CD4-positive, CD25-positive, alpha-beta regulatory T cell (primary cell): Measurements from ENCODE around the gene ILDR1. TPM values are rescaled to one million over a fixed set of nuclear protein-coding genes. Genes with fewer than 3 reads are reported as not detected.
A peak's percentile ranks its signal among the peaks of the same experiment; 100 is the strongest.

ENCODE experiments used
- ATAC-seq, 2 donors: fragments of 150-1000 bp; cut with Tn5 transposase; one replicate each; pipeline ENCODE4 v1.10.0; 2021; ENCODE audit warnings: low read depth in 2 of 2, moderate number of reproducible peaks in 2 of 2, moderate library complexity in 1 of 2
- DNase-seq, 3 donors: peaks; one replicate each; pipeline versions ENCODE4 v3.0.0 to v3.0.0-alpha.2; 2012 to 2022; ENCODE audit warnings: mixed read lengths in 1 of 3
- H3K27ac ChIP-seq: one replicate; pipeline ENCODE4 v1.7.0; 2013; ENCODE audit warnings: mild to moderate bottlenecking, low read length; ENCODE audit not compliant: insufficient read depth, poor library complexity, severe bottlenecking
- H3K27me3 ChIP-seq: one replicate; pipeline ENCODE4 v1.7.0; 2013; ENCODE audit warnings: low read length; ENCODE audit not compliant: control insufficient read depth, insufficient read depth
- H3K36me3 ChIP-seq: one replicate; pipeline ENCODE4 v1.7.0; 2013; ENCODE audit warnings: mild to moderate bottlenecking, low read length, moderate library complexity; ENCODE audit not compliant: control insufficient read depth, insufficient read depth
- H3K4me1 ChIP-seq: 2 replicates; pipeline ENCODE4 v1.7.0; 2013; ENCODE audit warnings: mild to moderate bottlenecking, low read length; ENCODE audit not compliant: insufficient read depth, control insufficient read depth, poor library complexity, severe bottlenecking
- H3K4me3 ChIP-seq: one replicate; pipeline ENCODE4 v1.7.0; 2013; ENCODE audit warnings: low read depth, mild to moderate bottlenecking, low read length, moderate library complexity
- H3K9me3 ChIP-seq, 2 experiments: 1 replicate in 1 of 2; 2 replicates in 1 of 2; pipeline ENCODE4 v1.7.0; 2013; ENCODE audit warnings: low read length in 2 of 2, mild to moderate bottlenecking in 1 of 2, moderate library complexity in 1 of 2; ENCODE audit not compliant: control insufficient read depth in 2 of 2
- H3K27ac Mint-ChIP-seq, 3 donors: one replicate each; pipeline ENCODE4 v1.8.0; 2020 to 2022; ENCODE audit warnings: mild to moderate bottlenecking in 3 of 3, mixed read lengths in 3 of 3, moderate library complexity in 2 of 3
- H3K27me3 Mint-ChIP-seq: one replicate; pipeline ENCODE4 v1.8.0; 2022; ENCODE audit warnings: mild to moderate bottlenecking, mixed read lengths
- H3K36me3 Mint-ChIP-seq: one replicate; pipeline ENCODE4 v1.8.0; 2020; ENCODE audit warnings: mixed read lengths
- H3K4me1 Mint-ChIP-seq, 4 donors: one replicate each; pipeline ENCODE4 v1.8.0; 2020 to 2022; ENCODE audit warnings: mixed read lengths in 4 of 4, mild to moderate bottlenecking in 1 of 4
- H3K4me3 Mint-ChIP-seq, 4 donors: one replicate each; pipeline ENCODE4 v1.8.0; 2020 to 2022; ENCODE audit warnings: mild to moderate bottlenecking in 4 of 4, mixed read lengths in 4 of 4, moderate library complexity in 3 of 4
- H3K9me3 Mint-ChIP-seq, 7 donors: one replicate each; pipeline ENCODE4 v1.8.0; 2020 to 2022; ENCODE audit warnings: mixed read lengths in 7 of 7, mild to moderate bottlenecking in 3 of 7, moderate library complexity in 2 of 7
- polyA plus RNA-seq, 4 donors: library from polyadenylated mRNA; unstranded; fragments of 300-500 nt; fragmentation: Illumina TruSeq; gene quantifications; one replicate each; pipeline ENCODE4 v1.2.3, GENCODE V29; 2021
- total RNA-seq: library from RNA; stranded (reverse); gene quantifications from one replicate; pipeline ENCODE4 v1.2.3, GENCODE V29; 2022

Gene ILDR1
- total and polyA plus RNA-seq, 5 donors from 2014 or later: 0.21 to 0.39 TPM; not detected in 3

- peaks cover 3% of the 10 kb centered on the region for H3K27me3 ChIP-seq
- Mint-ChIP-seq H3K27me3 (peaks cover 23% of the 10 kb centered on the region), H3K4me3 (no peak overlapping the region), H3K9me3 (peaks cover 0 to 8% (median 1%) of the 10 kb centered on the region in 7 donors), H3K27ac (no peak overlapping the region), H3K36me3 (no peaks in the 10 kb centered on the region), H3K4me1 (no peaks in the 10 kb centered on the region)
- H3K9me3 ChIP-seq: no peaks in the 10 kb centered on the region
- no peak overlapping the region for H3K27ac ChIP-seq
- H3K36me3 ChIP-seq: no peaks in the 10 kb centered on the region
- no peak overlapping the region for H3K4me3 ChIP-seq
- peak; percentile 40 to 48 for ATAC-seq
- no peaks in the 10 kb centered on the region for H3K4me1 ChIP-seq
- DNase-seq: no peak
These were observed 7.3 kb downstream of the ILDR1 start for GRCh38 chr3:122014741-122015140.

- ATAC-seq (no peak), DNase-seq (no peak)
- Histone ChIP-seq H3K36me3 (no peaks in the 10 kb centered on the region), H3K4me3 (no peak overlapping the region), H3K27ac (no peak overlapping the region), H3K9me3 (no peaks in the 10 kb centered on the region), H3K4me1 (no peaks in the 10 kb centered on the region), H3K27me3 (peaks cover 3% of the 10 kb centered on the region)
- H3K27ac Mint-ChIP-seq: no peak overlapping the region
- H3K36me3 Mint-ChIP-seq: no peaks in the 10 kb centered on the region
- no peaks in the 10 kb centered on the region for H3K4me1 Mint-ChIP-seq
- peaks cover 19% of the 10 kb centered on the region for H3K27me3 Mint-ChIP-seq
- peaks cover 0 to 8% (median 1%) of the 10 kb centered on the region in 7 donors for H3K9me3 Mint-ChIP-seq
- H3K4me3 Mint-ChIP-seq: no peak overlapping the region
These were observed 8.6 kb downstream of the ILDR1 start for GRCh38 chr3:122013448-122013925.

GRCh38 chr3:122012821-122013220 is 9.2 kb downstream of the ILDR1 start:
- no peaks in the 10 kb centered on the region for H3K4me1 Mint-ChIP-seq
- no peaks in the 10 kb centered on the region for H3K36me3 Mint-ChIP-seq
- DNase-seq (no peak), ATAC-seq (no peak)
- H3K4me1 ChIP-seq: no peaks in the 10 kb centered on the region
- peaks cover 3% of the 10 kb centered on the region for H3K27me3 ChIP-seq
- H3K4me3 Mint-ChIP-seq: no peak overlapping the region
- peaks cover 0 to 8% (median 1%) of the 10 kb centered on the region in 7 donors for H3K9me3 Mint-ChIP-seq
- H3K27me3 Mint-ChIP-seq: peaks cover 14% of the 10 kb centered on the region
- H3K36me3 ChIP-seq: no peaks in the 10 kb centered on the region
- H3K27ac ChIP-seq: no peak overlapping the region
- no peaks in the 10 kb centered on the region for H3K9me3 ChIP-seq
- no peak overlapping the region for H3K4me3 ChIP-seq
- H3K27ac Mint-ChIP-seq: no peak overlapping the region

GRCh38 chr3:122011396-122011795 is 10.7 kb downstream of the ILDR1 start:
- H3K27me3 Mint-ChIP-seq: peaks cover 14% of the 10 kb centered on the region
- H3K27me3 ChIP-seq: peaks cover 3% of the 10 kb centered on the region
- H3K4me3 ChIP-seq: no peak overlapping the region
- peaks cover 0 to 5% (median 0%) of the 10 kb centered on the region in 7 donors for H3K9me3 Mint-ChIP-seq
- no peaks in the 10 kb centered on the region for H3K4me1 Mint-ChIP-seq
- ATAC-seq (no peak), DNase-seq (no peak)
- no peaks in the 10 kb centered on the region for H3K9me3 ChIP-seq
- H3K4me1 ChIP-seq: no peaks in the 10 kb centered on the region
- no peak overlapping the region for H3K27ac ChIP-seq
- H3K27ac Mint-ChIP-seq: no peak overlapping the region
- no peak overlapping the region for H3K4me3 Mint-ChIP-seq
- no peaks in the 10 kb centered on the region for H3K36me3 ChIP-seq
- H3K36me3 Mint-ChIP-seq: no peaks in the 10 kb centered on the region

- H3K9me3 Mint-ChIP-seq: no peaks in the 10 kb centered on the region
- Histone ChIP-seq H3K9me3 (no peaks in the 10 kb centered on the region), H3K4me1 (no peaks in the 10 kb centered on the region), H3K36me3 (no peaks in the 10 kb centered on the region), H3K27me3 (peaks cover 3% of the 10 kb centered on the region), H3K4me3 (no peak overlapping the region), H3K27ac (no peak overlapping the region)
- ATAC-seq (no peak), DNase-seq (no peak)
- H3K4me3 Mint-ChIP-seq: no peak overlapping the region
- H3K27me3 Mint-ChIP-seq: peaks cover 14% of the 10 kb centered on the region
- H3K27ac Mint-ChIP-seq: no peak overlapping the region
- H3K4me1 Mint-ChIP-seq: no peaks in the 10 kb centered on the region
- no peaks in the 10 kb centered on the region for H3K36me3 Mint-ChIP-seq
These were observed 11.5 kb downstream of the ILDR1 start for GRCh38 chr3:122010506-122010905.

GRCh38 chr3:122008166-122008565 is 13.9 kb downstream of the ILDR1 start:
- H3K9me3 ChIP-seq: no peaks in the 10 kb centered on the region
- Mint-ChIP-seq H3K9me3 (no peaks in the 10 kb centered on the region), H3K4me1 (peaks cover 0 to 4% (median 0%) of the 10 kb centered on the region in 4 donors), H3K27ac (no peak overlapping the region), H3K4me3 (no peak overlapping the region), H3K27me3 (peaks cover 24% of the 10 kb centered on the region), H3K36me3 (no peaks in the 10 kb centered on the region)
- H3K4me1 ChIP-seq: no peaks in the 10 kb centered on the region
- no peak overlapping the region for H3K27ac ChIP-seq
- no peak for ATAC-seq
- H3K4me3 ChIP-seq: no peak overlapping the region
- no peaks in the 10 kb centered on the region for H3K36me3 ChIP-seq
- H3K27me3 ChIP-seq: no peaks in the 10 kb centered on the region
- DNase-seq: no peak

GRCh38 chr3:122006267-122006666 is 15.8 kb downstream of the ILDR1 start:
- Histone ChIP-seq H3K4me3 (no peak overlapping the region), H3K27me3 (no peaks in the 10 kb centered on the region), H3K4me1 (no peaks in the 10 kb centered on the region), H3K9me3 (no peaks in the 10 kb centered on the region), H3K27ac (no peak overlapping the region), H3K36me3 (no peaks in the 10 kb centered on the region)
- H3K4me1 Mint-ChIP-seq: peaks cover 0 to 4% (median 0%) of the 10 kb centered on the region in 4 donors
- H3K9me3 Mint-ChIP-seq: no peaks in the 10 kb centered on the region
- no peak overlapping the region for H3K4me3 Mint-ChIP-seq
- DNase-seq: no peak
- no peaks in the 10 kb centered on the region for H3K36me3 Mint-ChIP-seq
- H3K27ac Mint-ChIP-seq: no peak overlapping the region
- peaks cover 15% of the 10 kb centered on the region for H3K27me3 Mint-ChIP-seq
- ATAC-seq: no peak

- DNase-seq (no peak), ATAC-seq (peak in 1 of 2 donors; percentile 30)
- H3K4me1 Mint-ChIP-seq: peaks cover 0 to 4% (median 0%) of the 10 kb centered on the region in 4 donors
- no peaks in the 10 kb centered on the region for H3K9me3 Mint-ChIP-seq
- H3K27me3 Mint-ChIP-seq: peaks cover 15% of the 10 kb centered on the region
- no peaks in the 10 kb centered on the region for H3K9me3 ChIP-seq
- H3K4me3 Mint-ChIP-seq: no peak overlapping the region
- H3K27ac Mint-ChIP-seq: no peak overlapping the region
- H3K4me3 ChIP-seq: no peak overlapping the region
- no peak overlapping the region for H3K27ac ChIP-seq
- no peaks in the 10 kb centered on the region for H3K4me1 ChIP-seq
- no peaks in the 10 kb centered on the region for H3K27me3 ChIP-seq
- H3K36me3 ChIP-seq: no peaks in the 10 kb centered on the region
- H3K36me3 Mint-ChIP-seq: no peaks in the 10 kb centered on the region
These were observed 17.0 kb downstream of the ILDR1 start for GRCh38 chr3:122004991-122005565.
